ENCODE data around the gene GARIN5A.
"Not testable (repeated sequence)": the region's sequence is repeated elsewhere in the genome, so short reads cannot be mapped to it uniquely, and the experiment has no call there.

The GARIN5A gene

GRCh38 chr19:50449236-50449899 is 27.3 kb downstream of the GARIN5A start:
- in situ Hi-C loops (cut with MboI; ENCODE audit: low pct_unique_long_range_greater_than_20kb, low sequenced_read_pairs, unreplicated experiment) = no loop called here
- no peak for TF ChIP-seq CTCF (IDR thresholded peaks at IDR 0.05; ENCODE audit: extremely low read depth, insufficient read depth, missing control alignments)
- DNase-seq (ENCODE audit: low spot score) = no peak

GRCh38 chr19:50447750-50448149 is 28.9 kb downstream of the GARIN5A start:
- no peak for DNase-seq (ENCODE audit: low spot score)
- in situ Hi-C loops (cut with MboI; ENCODE audit: low pct_unique_long_range_greater_than_20kb, low sequenced_read_pairs, unreplicated experiment) = no loop called here
- TF ChIP-seq CTCF (IDR thresholded peaks at IDR 0.05; ENCODE audit: extremely low read depth, insufficient read depth, missing control alignments) = no peak

- no peak for TF ChIP-seq CTCF (IDR thresholded peaks at IDR 0.05; ENCODE audit: extremely low read depth, insufficient read depth, missing control alignments)
- in situ Hi-C loops (cut with MboI; ENCODE audit: low pct_unique_long_range_greater_than_20kb, low sequenced_read_pairs, unreplicated experiment) = no loop called here
- DNase-seq (ENCODE audit: low spot score) = no peak
Observed at GRCh38 chr19:50447053-50447452, 29.6 kb downstream of the GARIN5A start.

GRCh38 chr19:50444059-50444458 is 32.6 kb downstream of the GARIN5A start:
- DNase-seq (ENCODE audit: low spot score) = no peak
- no peak for TF ChIP-seq CTCF (IDR thresholded peaks at IDR 0.05; ENCODE audit: extremely low read depth, insufficient read depth, missing control alignments)
- in situ Hi-C loops (cut with MboI; ENCODE audit: low pct_unique_long_range_greater_than_20kb, low sequenced_read_pairs, unreplicated experiment) = no loop called here

GRCh38 chr19:50439130-50439529 is 37.5 kb downstream of the GARIN5A start:
- in situ Hi-C loops (cut with MboI; ENCODE audit: low pct_unique_long_range_greater_than_20kb, low sequenced_read_pairs, unreplicated experiment); DNase-seq (ENCODE audit: low spot score): not testable (repeated sequence)

- no peak for TF ChIP-seq CTCF (IDR thresholded peaks at IDR 0.05; ENCODE audit: extremely low read depth, insufficient read depth, missing control alignments)
- in situ Hi-C loops (cut with MboI; ENCODE audit: low pct_unique_long_range_greater_than_20kb, low sequenced_read_pairs, unreplicated experiment) = no loop called here
- no peak for DNase-seq (ENCODE audit: low spot score)
Observed at GRCh38 chr19:50437862-50438449, 38.7 kb downstream of the GARIN5A start.

GRCh38 chr19:50435627-50436026 is 41.0 kb downstream of the GARIN5A start:
- TF ChIP-seq CTCF (IDR thresholded peaks at IDR 0.05; ENCODE audit: extremely low read depth, insufficient read depth, missing control alignments) = no peak
- in situ Hi-C loops (cut with MboI; ENCODE audit: low pct_unique_long_range_greater_than_20kb, low sequenced_read_pairs, unreplicated experiment) = no loop called here
- no peak for DNase-seq (ENCODE audit: low spot score)

Measured in GM13977 (cell line).